GM18507 (cell line): ENCODE data around the gene MYCN.

Experiments used
- DNase-seq: peaks from one replicate; pipeline ENCODE4 v3.0.0; 2011; ENCODE audit warnings: low read depth; ENCODE audit not compliant: insufficient read length; ENCODE audit errors: extremely low spot score
- FAIRE-seq: peaks from 2 replicates; lab custom pipeline; 2011; peaks lifted over from hg19 to GRCh38; lab: Jason Lieb, UNC

The MYCN gene

DNA sequence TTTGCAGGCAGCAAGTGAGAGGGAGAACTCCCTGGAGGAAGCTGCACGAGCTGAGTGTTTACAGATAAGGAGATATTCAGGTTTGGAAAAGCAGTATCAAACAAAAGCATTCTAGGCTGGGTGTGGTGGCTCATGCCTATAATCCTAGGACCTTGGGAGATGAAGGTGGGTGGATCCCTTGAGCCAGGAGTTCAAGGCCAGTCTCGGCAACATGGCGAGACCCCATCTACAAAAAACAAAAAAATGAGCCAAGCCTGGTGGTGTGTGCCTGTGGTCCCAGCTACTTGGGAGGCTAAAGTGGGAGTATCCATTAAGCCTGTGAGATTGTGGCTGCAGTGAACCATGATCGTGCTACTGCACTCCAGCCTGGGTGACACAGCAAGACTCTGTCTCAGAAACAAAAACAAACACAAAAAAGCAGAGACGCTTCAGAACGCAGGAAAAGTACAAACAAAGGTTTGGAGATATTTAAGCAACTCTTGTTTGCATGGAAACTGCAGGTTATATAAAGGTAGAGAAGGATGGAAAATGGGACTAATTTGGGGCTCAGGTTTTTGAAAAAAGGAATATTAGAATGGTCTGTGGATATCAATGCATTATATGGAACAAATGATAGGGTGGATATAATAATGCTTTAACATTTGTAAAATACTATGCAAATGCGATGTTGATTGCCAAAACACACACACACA, 31.6 kb downstream of the MYCN start:
- FAIRE-seq (no peak), DNase-seq (no peak)

DNA sequence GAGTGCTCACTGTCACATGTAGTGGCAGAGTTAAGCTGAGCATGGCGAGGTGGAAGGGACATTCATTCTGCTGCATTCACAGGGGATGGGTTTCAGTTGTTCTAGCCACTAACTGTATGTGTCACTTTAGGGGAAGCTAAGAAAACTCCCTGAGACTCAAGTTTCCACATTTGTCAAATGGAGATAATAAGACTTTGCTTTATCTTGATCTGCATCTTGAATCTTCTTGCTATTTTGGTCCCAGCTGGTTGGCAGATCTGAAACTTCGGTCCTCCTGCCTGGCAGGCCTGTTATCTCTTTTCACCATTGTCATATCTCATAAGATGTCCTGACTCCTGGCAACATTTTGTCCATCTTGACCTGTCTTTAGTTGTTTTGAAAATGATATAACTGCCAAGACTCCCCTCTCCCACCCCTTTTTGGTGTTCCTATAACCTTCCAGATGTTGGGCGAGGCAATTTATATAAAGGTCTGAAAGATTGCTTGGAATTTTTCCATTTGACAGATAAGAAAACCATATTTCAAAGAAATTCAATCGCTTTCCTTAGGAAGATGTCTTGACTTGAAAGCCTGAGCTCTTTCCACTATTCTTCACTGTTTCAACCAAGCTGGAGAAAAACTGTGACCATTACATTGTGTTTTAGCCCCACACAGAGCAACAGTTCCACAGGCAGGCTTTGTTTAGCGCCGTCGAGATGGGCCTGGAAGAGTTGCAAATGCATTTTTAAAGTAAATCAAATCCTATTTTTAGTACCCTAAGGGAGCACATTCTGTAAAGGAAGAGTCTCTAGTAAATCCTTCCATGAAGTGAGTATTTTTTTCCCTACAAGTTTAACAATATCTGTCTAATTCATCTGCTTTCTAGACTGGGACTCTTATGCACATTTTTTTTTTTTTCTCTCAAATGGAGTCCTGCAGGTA, 33.4 kb downstream of the MYCN start:
- FAIRE-seq (no peak), DNase-seq (no peak)

- FAIRE-seq (no peak), DNase-seq (no peak)
Observed at GRCh38 chr2:15974565-15975260, 34.4 kb downstream of the MYCN start.

- no peak for FAIRE-seq
- no peak for DNase-seq
Observed at GRCh38 chr2:15975261-15975600, 34.9 kb downstream of the MYCN start.

DNA sequence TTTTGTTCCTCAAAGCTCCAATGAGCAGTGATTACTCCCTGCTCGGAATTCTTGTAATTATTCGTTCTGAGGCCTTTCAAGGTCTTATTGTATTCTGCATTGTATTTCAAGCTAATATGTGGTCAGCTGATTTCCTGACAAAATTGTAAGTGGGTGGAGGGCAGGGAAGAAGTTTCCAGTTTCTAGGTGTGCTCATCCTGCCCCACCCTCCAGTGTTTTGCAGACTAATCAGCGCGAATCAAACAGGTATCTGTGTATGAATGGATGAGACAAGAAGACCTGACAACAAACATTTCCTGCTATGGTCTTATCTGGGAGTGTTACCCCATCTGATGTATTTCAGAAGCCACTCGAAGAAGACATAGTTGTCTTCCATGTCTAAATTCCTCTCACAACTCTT, 35.3 kb downstream of the MYCN start:
- DNase-seq = no peak
- FAIRE-seq = no peak

- DNase-seq (no peak), FAIRE-seq (no peak)
Observed at GRCh38 chr2:15976354-15976753, 36.0 kb downstream of the MYCN start.

GRCh38 chr2:15979051-15979758, 38.9 kb downstream of the MYCN start:
- DNase-seq (no peak), FAIRE-seq (no peak)

GRCh38 chr2:15979759-15980604, 39.6 kb downstream of the MYCN start:
- no peak for DNase-seq
- no peak for FAIRE-seq

GRCh38 chr2:15980605-15981098, 40.3 kb downstream of the MYCN start:
- no peak for FAIRE-seq
- no peak for DNase-seq

DNA sequence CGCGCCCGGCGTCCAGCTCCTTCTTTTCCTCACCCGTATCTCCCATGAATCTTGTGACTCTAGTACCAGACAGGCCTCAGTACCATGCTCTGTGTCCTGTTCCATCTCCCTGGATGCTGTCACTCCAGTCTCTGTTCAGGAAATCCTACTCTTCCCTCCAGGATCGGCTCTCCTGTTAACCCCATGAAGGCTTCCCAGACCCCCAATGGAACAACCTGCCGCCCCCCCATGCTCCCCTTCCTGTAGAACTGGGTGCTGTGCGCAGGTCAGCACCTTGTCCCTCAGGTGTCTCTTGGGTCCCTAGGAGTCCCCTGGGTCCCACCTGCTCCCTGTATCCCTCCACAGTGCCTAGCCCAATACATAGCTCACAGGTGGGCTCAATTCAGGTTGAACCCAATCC, 41.3 kb downstream of the MYCN start:
- DNase-seq (no peak), FAIRE-seq (no peak)

DNA sequence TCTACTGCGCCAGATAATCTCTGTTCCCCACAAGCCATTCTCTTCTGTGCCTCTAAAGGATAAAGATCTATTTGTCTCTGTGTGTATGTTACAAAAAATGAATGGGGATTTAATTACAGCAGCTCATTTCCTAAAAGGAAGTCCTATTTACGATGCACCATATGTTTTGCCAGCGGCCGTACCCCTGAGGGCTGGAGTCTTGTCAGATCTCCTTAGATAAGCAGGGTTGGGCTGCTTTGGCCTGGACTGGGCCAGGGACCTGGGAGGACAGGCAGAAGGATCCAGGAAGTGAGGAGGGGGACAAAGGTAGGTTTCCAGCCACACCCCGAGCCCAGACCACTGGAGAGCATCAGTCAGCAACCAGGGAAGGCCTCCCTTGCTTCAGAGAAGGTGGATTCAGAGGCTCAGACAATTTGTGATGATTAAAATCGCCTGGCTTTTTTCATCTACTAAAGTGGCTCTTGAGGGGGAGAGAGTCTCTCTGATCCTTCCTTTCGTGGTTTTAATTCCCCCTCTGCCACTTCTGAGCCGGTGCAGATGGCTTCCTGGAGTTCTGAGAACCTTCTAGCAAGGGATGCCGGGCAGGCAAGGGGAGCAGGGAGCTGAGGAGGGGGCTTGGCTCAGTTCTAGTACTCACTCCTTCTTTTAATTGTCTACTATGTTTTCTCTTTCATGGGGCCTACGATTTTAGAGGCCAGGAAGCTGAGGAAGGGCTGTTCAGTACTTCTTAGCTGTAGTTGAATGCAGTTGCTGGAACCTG, 42.1 kb downstream of the MYCN start:
- no peak for DNase-seq
- no peak for FAIRE-seq

DNA sequence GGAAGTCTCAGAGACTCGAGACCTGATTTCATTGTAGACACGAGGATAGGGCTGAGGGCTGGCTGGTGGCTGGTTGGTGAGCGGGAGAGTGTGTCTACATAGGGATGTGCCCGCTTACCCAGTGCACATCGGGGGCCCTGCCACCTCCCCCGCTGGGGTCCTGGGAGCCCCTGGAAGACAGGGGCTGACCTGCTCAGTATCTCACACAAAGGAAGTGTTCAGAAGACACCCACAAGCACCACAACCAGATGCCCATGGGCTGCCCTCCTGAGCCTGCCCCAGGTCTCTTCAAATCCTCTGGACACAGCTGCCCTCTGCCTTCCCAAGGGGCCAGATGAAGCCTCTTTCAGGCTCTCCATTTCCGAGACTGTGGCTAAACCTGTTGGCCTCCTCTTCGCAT, 43.1 kb downstream of the MYCN start:
- no peak for DNase-seq
- no peak for FAIRE-seq

- DNase-seq (no peak), FAIRE-seq (no peak)
Observed at GRCh38 chr2:15984368-15985255, 44.3 kb downstream of the MYCN start.

- no peak for DNase-seq
- no peak for FAIRE-seq
Observed at GRCh38 chr2:15985531-15985930, 45.2 kb downstream of the MYCN start.

- no peak for DNase-seq
- no peak for FAIRE-seq
Observed at GRCh38 chr2:15986068-15986560, 45.8 kb downstream of the MYCN start.

GRCh38 chr2:15986644-15987043, 46.3 kb downstream of the MYCN start:
- no peak for FAIRE-seq
- no peak for DNase-seq

DNA sequence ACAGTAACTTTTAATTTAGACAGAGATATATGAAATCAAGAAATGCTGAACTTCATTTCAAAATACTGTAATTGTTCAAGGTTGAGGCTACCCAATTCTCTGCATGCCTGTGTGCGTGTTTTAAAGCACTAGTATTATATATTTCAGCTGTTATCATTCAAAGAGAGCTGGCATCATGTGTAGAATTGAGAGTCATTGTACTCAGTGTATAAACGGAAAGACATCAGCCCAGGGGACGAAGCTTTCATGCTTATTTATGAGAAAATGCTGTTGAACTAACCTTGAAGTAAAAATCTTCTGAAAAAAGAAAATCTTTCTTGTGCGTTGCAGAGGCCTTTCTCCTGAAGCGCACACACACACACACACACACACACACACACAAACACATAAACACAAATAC, 48.4 kb downstream of the MYCN start:
- FAIRE-seq = no peak
- DNase-seq = no peak
